ENCODE data around the gene SLIT3. TPM values are rescaled to one million over a fixed set of nuclear protein-coding genes. Genes with fewer than 3 reads are reported as not detected.

Gene SLIT3
- total RNA-seq, 1 donor from 2014 or later = 3.2 TPM

- Mint-ChIP-seq H3K4me3 (ENCODE audit: unreplicated experiment) (no peak overlapping the region), H3K27ac (ENCODE audit: unreplicated experiment) (no peak overlapping the region), H3K27me3 (ENCODE audit: unreplicated experiment) (no peaks in the 10 kb centered on the region), H3K4me1 (ENCODE audit: unreplicated experiment) (no peaks in the 10 kb centered on the region), H3K36me3 (ENCODE audit: low read depth, unreplicated experiment) (no peaks in the 10 kb centered on the region), H3K9me3 (ENCODE audit: unreplicated experiment) (no peaks in the 10 kb centered on the region)
- no peak for TF ChIP-seq CTCF (IDR thresholded peaks at IDR 0.05; ENCODE audit: unreplicated experiment)
- DNase-seq (ENCODE audit: low spot score) = no peak
These were observed 390.1 kb downstream of the SLIT3 start for GRCh38 chr5:168910874-168911273.

GRCh38 chr5:168908207-168908606 lies 392.7 kb downstream of the SLIT3 start:
- no peaks in the 10 kb centered on the region for H3K27me3 Mint-ChIP-seq (ENCODE audit: unreplicated experiment)
- TF ChIP-seq CTCF (IDR thresholded peaks at IDR 0.05; ENCODE audit: unreplicated experiment) = no peak
- no peak for DNase-seq (ENCODE audit: low spot score)
- H3K9me3 Mint-ChIP-seq (ENCODE audit: unreplicated experiment) = no peaks in the 10 kb centered on the region
- no peak overlapping the region for H3K27ac Mint-ChIP-seq (ENCODE audit: unreplicated experiment)
- no peak overlapping the region for H3K4me3 Mint-ChIP-seq (ENCODE audit: unreplicated experiment)
- no peaks in the 10 kb centered on the region for H3K4me1 Mint-ChIP-seq (ENCODE audit: unreplicated experiment)
- H3K36me3 Mint-ChIP-seq (ENCODE audit: low read depth, unreplicated experiment) = no peaks in the 10 kb centered on the region

- no peaks in the 10 kb centered on the region for H3K36me3 Mint-ChIP-seq (ENCODE audit: low read depth, unreplicated experiment)
- no peak overlapping the region for H3K4me3 Mint-ChIP-seq (ENCODE audit: unreplicated experiment)
- H3K27ac Mint-ChIP-seq (ENCODE audit: unreplicated experiment) = no peak overlapping the region
- peaks cover 7% of the 10 kb centered on the region for H3K4me1 Mint-ChIP-seq (ENCODE audit: unreplicated experiment)
- H3K9me3 Mint-ChIP-seq (ENCODE audit: unreplicated experiment) = no peaks in the 10 kb centered on the region
- no peaks in the 10 kb centered on the region for H3K27me3 Mint-ChIP-seq (ENCODE audit: unreplicated experiment)
- DNase-seq (ENCODE audit: low spot score) = no peak
- no peak for TF ChIP-seq CTCF (IDR thresholded peaks at IDR 0.05; ENCODE audit: unreplicated experiment)
These were observed 397.9 kb downstream of the SLIT3 start for GRCh38 chr5:168903061-168903460.

GRCh38 chr5:168899673-168900072 lies 401.3 kb downstream of the SLIT3 start:
- no peak for DNase-seq (ENCODE audit: low spot score)
- Mint-ChIP-seq H3K27me3 (ENCODE audit: unreplicated experiment) (no peaks in the 10 kb centered on the region), H3K4me1 (ENCODE audit: unreplicated experiment) (peaks cover 7% of the 10 kb centered on the region), H3K4me3 (ENCODE audit: unreplicated experiment) (no peak overlapping the region), H3K27ac (ENCODE audit: unreplicated experiment) (no peak overlapping the region), H3K9me3 (ENCODE audit: unreplicated experiment) (no peaks in the 10 kb centered on the region), H3K36me3 (ENCODE audit: low read depth, unreplicated experiment) (no peaks in the 10 kb centered on the region)
- no peak for TF ChIP-seq CTCF (IDR thresholded peaks at IDR 0.05; ENCODE audit: unreplicated experiment)

GRCh38 chr5:168899264-168899663 lies 401.7 kb downstream of the SLIT3 start:
- Mint-ChIP-seq H3K27me3 (ENCODE audit: unreplicated experiment) (no peaks in the 10 kb centered on the region), H3K27ac (ENCODE audit: unreplicated experiment) (no peak overlapping the region), H3K9me3 (ENCODE audit: unreplicated experiment) (no peaks in the 10 kb centered on the region), H3K4me3 (ENCODE audit: unreplicated experiment) (no peak overlapping the region), H3K4me1 (ENCODE audit: unreplicated experiment) (peaks cover 7% of the 10 kb centered on the region), H3K36me3 (ENCODE audit: low read depth, unreplicated experiment) (no peaks in the 10 kb centered on the region)
- TF ChIP-seq CTCF (IDR thresholded peaks at IDR 0.05; ENCODE audit: unreplicated experiment) = no peak
- no peak for DNase-seq (ENCODE audit: low spot score)
